ENCODE data around the gene TAS2R5. TPM values are rescaled to one million over a fixed set of nuclear protein-coding genes. Genes with fewer than 3 reads are reported as not detected.
A peak's percentile ranks its signal among the peaks of the same experiment; 100 is the strongest.
"Not testable (repeated sequence)": the region's sequence is repeated elsewhere in the genome, so short reads cannot be mapped to it uniquely, and the experiment has no call there.

Gene TAS2R5, protein sequence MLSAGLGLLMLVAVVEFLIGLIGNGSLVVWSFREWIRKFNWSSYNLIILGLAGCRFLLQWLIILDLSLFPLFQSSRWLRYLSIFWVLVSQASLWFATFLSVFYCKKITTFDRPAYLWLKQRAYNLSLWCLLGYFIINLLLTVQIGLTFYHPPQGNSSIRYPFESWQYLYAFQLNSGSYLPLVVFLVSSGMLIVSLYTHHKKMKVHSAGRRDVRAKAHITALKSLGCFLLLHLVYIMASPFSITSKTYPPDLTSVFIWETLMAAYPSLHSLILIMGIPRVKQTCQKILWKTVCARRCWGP
- total RNA-seq, result 0.35 and 1.1 TPM in 2 replicates
- polyA plus RNA-seq, result 0.12 and 1.2 TPM in 2 replicates

DNA sequence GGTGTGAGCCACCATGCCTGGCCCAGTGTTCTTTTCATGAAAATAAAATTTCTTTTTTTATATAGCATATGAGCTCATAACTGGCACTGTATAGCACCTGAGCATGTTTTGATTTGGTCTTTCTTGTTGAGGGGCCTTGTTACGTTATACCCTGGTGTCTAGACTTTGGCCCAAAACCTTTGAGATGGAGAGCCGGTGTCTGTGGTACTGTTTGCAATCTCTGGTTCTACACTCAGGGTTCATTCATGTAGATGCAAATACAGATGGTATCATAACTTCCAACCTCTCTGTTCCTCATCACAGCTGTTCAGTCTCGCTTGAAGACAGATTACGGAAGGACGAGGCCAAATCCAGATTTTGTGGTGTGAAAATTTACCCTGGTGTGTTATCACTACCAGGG, at the start of gene TAS2R5:
Gene TAS2R5 (plus strand): TSS at position 301 of the 400 bp plus-strand sequence. CDS start 145 bp downstream, outside the sequence.
- Histone ChIP-seq H3K27ac (no peak within 1 kb of the TSS), H3K27me3 (no peaks in the 10 kb centered on the region), H3K9me3 (ENCODE audit: low read depth) (no peaks in the 10 kb centered on the region), H3K4me3 (no peak within 1 kb of the TSS), H3K4me1 (ENCODE audit: low read depth) (no peaks in the 10 kb centered on the region), H3K36me3 (peaks cover 4% of the 10 kb centered on the region)
- TF ChIP-seq, protein P1, sequence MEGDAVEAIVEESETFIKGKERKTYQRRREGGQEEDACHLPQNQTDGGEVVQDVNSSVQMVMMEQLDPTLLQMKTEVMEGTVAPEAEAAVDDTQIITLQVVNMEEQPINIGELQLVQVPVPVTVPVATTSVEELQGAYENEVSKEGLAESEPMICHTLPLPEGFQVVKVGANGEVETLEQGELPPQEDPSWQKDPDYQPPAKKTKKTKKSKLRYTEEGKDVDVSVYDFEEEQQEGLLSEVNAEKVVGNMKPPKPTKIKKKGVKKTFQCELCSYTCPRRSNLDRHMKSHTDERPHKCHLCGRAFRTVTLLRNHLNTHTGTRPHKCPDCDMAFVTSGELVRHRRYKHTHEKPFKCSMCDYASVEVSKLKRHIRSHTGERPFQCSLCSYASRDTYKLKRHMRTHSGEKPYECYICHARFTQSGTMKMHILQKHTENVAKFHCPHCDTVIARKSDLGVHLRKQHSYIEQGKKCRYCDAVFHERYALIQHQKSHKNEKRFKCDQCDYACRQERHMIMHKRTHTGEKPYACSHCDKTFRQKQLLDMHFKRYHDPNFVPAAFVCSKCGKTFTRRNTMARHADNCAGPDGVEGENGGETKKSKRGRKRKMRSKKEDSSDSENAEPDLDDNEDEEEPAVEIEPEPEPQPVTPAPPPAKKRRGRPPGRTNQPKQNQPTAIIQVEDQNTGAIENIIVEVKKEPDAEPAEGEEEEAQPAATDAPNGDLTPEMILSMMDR (IDR thresholded peaks at IDR 0.05; ENCODE audit: low read depth, low read length), result no peak
- no peak for DNase-seq (ENCODE audit: low read depth in 1 of 2, low spot score in 1 of 2)

DNA sequence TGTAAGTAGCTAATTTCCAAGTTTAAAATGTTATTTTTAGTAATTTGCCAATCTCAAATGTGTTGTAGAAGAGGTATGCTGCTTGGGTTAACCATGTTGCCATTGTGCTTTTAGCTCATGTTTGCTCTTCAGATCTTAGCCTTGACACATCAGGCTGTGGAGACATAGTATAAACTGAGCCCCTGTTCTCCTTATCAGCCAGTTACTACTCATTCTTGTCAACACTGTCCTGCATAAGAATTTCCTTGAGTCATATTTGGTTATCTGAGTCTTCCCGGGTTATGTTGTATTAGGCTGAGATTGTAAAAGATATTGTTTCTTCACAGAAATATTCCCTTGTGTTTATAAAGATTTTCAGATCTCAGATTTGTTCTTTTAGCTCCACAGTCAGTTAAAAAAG, 47.8 kb upstream of the TAS2R5 start:
- no peaks in the 10 kb centered on the region for H3K27me3 ChIP-seq
- H3K27ac ChIP-seq, result no peak overlapping the region
- peaks cover 51% of the 10 kb centered on the region for H3K36me3 ChIP-seq
- no peak overlapping the region for H3K4me3 ChIP-seq
- H3K9me3 ChIP-seq (ENCODE audit: low read depth), result no peaks in the 10 kb centered on the region
- peak in 1 of 2 donors; percentile 9 for DNase-seq (ENCODE audit: low read depth in 1 of 2, low spot score in 1 of 2)
- TF ChIP-seq, protein P1 (IDR thresholded peaks at IDR 0.05; ENCODE audit: low read depth, low read length), result no peak
- H3K4me1 ChIP-seq (ENCODE audit: low read depth), result peaks cover 7% of the 10 kb centered on the region

DNA sequence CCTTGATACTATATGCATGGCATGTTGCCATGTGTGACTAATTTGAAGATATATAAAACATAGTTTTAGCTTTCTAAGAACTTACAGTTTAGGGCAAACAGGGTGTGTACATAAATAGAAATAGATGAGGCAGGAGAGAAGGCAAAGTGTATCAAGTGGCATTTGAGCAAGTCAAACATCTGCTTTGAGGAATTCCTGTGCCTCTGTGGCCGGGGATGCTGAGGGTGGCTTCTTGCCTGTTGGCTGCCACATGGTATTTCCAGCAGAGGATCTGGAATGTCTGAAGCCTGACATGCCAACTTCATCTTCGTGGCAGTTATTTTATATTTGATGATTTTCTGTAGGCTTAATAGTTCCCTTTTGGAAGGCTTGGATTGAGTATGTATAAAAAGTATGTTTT, 45.9 kb upstream of the TAS2R5 start:
- no peaks in the 10 kb centered on the region for H3K27me3 ChIP-seq
- peaks cover 60% of the 10 kb centered on the region for H3K36me3 ChIP-seq
- no peaks in the 10 kb centered on the region for H3K9me3 ChIP-seq (ENCODE audit: low read depth)
- peaks cover 5% of the 10 kb centered on the region for H3K4me1 ChIP-seq (ENCODE audit: low read depth)
- no peak overlapping the region for H3K4me3 ChIP-seq
- H3K27ac ChIP-seq, result no peak overlapping the region
- TF ChIP-seq, protein P1 (IDR thresholded peaks at IDR 0.05; ENCODE audit: low read depth, low read length), result no peak
- DNase-seq (ENCODE audit: low read depth in 1 of 2, low spot score in 1 of 2), result no peak

DNA sequence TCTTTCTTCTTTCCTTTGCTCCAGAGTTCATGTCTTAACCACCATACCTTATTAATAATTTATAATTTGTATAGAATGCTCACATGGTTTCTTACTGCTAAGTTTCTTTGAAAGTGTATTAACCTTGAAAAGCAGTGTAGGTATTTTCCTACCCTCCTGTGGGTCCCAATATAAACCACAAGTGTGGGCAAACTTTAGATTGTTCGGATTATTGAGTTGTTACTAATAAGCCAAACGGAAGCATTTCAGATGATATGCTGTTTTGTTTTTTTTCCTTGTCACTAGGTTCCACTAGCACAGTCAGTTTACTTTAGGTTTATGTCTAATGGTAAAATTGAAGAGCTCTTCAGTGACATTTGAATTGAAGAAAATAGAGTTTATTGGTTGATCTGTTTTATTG, 41.6 kb upstream of the TAS2R5 start:
- no peak overlapping the region for H3K4me3 ChIP-seq
- TF ChIP-seq, protein P1 (IDR thresholded peaks at IDR 0.05; ENCODE audit: low read depth, low read length), result no peak
- H3K36me3 ChIP-seq, result peaks cover 71% of the 10 kb centered on the region
- H3K4me1 ChIP-seq (ENCODE audit: low read depth), result no peaks in the 10 kb centered on the region
- no peak for DNase-seq (ENCODE audit: low read depth in 1 of 2, low spot score in 1 of 2)
- peaks cover 3% of the 10 kb centered on the region for H3K9me3 ChIP-seq (ENCODE audit: low read depth)
- H3K27ac ChIP-seq, result no peak overlapping the region
- H3K27me3 ChIP-seq, result no peaks in the 10 kb centered on the region

DNA sequence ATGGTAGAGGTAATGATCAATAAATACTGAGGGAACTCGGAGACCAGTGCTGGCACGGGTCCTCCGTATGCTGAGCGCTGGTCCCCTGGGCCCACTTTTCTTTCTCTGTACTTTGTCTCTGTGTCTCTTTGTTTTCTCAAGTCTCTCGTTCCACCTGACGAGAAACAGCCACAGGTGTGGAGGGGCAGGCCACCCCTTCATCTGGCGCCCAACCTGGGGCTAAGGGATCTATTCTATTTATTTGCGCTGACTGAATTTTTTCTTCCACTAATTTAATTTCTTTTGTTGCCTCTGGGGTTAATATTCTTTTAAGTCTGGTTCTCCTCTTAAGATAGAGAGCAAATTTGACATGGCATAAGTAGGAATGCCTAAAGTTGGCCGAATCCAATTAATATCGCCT, 38.1 kb upstream of the TAS2R5 start:
- not testable (repeated sequence) for H3K4me3 ChIP-seq; H3K9me3 ChIP-seq (ENCODE audit: low read depth); H3K27ac ChIP-seq; H3K4me1 ChIP-seq (ENCODE audit: low read depth); H3K27me3 ChIP-seq
- H3K36me3 ChIP-seq, result peaks cover 38% of the 10 kb centered on the region
- peak in 1 of 2 donors; percentile 21 for DNase-seq (ENCODE audit: low read depth in 1 of 2, low spot score in 1 of 2)

DNA sequence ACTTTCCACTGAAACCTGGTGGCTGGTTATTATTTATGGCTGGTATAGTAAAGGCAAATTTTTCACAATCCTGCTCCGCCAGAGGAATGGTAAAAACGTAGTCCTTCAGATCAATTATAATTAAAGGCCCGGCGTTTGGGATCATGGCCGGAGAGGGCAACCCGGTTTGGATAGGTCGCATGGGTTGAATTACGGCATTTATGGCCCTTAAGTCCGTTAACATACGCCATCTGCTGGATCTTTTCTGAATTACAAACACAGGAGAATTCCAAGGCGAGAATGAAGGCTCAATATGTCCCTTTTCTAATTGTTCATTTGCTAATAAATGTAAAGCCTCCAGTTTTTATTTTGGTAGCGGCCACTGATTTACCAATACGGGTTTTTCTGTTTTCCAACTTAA, 37.4 kb upstream of the TAS2R5 start:
- H3K27me3 ChIP-seq, result no peaks in the 10 kb centered on the region
- H3K4me1 ChIP-seq (ENCODE audit: low read depth), result no peaks in the 10 kb centered on the region
- peaks cover 38% of the 10 kb centered on the region for H3K36me3 ChIP-seq
- TF ChIP-seq, protein P1 (IDR thresholded peaks at IDR 0.05; ENCODE audit: low read depth, low read length), result no peak
- no peak overlapping the region for H3K27ac ChIP-seq
- no peak overlapping the region for H3K4me3 ChIP-seq
- peaks cover 3% of the 10 kb centered on the region for H3K9me3 ChIP-seq (ENCODE audit: low read depth)
- DNase-seq (ENCODE audit: low read depth in 1 of 2, low spot score in 1 of 2), result peak in 1 of 2 donors; percentile 2

Data from cardiac muscle cell (in vitro differentiated cells and primary cell).